ENCODE measurements around the gene MMEL1. TPM values are rescaled to one million over a fixed set of nuclear protein-coding genes. Genes with fewer than 3 reads are reported as not detected.

MMEL1 gene
- total RNA-seq, 4 donors from 2014 or later: 0.78 to 1.7 (median 0.80) TPM; not detected in 1

DNA sequence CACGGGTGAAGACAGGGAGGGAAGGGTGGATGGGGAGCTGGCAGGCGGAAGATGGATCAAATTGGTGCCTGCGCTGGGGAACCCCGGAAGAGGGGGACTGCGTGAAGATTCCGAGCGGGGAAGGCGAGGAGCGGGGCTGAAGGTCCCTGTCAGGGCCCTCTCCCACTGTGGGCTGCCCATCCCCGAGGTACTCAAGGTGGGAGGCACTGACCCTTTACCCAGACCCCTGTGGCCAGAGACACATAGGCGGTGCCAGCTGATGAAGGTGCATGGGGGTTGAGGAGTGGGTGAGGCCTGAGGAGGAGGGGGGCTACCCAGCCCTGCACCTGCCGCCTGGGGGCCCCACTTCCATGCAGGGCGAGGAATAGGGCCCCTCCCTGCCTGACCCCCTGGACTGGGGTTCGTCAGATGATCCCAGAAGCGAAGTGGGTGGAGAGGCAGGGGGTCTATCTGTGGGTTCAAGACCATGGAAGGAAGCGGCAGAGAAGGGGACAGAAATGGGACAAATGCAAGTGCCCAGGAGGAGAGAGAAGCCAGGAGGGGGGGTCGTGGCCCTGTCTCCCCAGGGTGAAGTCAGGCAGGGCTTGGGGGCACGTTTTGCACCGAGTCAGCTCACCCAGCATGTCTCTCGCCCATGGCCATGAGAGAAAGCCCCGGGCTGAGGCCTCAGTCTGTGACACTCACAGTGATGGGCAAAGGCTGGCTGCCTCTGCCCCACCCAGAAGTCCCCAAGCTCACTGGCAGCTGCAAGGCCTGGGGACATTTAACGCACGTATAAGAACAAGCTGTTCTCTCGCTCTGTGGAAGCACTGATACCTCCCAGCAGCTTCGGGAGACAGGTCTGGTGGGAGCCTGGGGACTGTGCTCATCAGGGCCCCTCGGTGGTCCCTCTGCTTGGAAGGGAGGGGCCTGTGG is 7.0 kb upstream of the MMEL1 start:
- Histone ChIP-seq H3K27ac (replicated peaks in 1 of 4) (no peak overlapping the region), H3K9me3 (peaks cover 0 to 5% (median 0%) of the 10 kb centered on the region in 4 donors), H3K36me3 (no peaks in the 10 kb centered on the region), H3K4me1 (peaks cover 17 to 44% (median 25%) of the 10 kb centered on the region in 4 donors), H3K27me3 (peaks cover 0 to 31% (median 4%) of the 10 kb centered on the region in 4 donors), H3K4me3 (no peak overlapping the region)
- TF ChIP-seq POLR2AphosphoS5 (IDR thresholded peaks at IDR 0.05) (no peak), EP300 (IDR thresholded peaks at IDR 0.05) (no peak), POLR2A (IDR thresholded peaks at IDR 0.05; ENCODE audit: low read depth) (no peak)
- TF ChIP-seq, protein P1, sequence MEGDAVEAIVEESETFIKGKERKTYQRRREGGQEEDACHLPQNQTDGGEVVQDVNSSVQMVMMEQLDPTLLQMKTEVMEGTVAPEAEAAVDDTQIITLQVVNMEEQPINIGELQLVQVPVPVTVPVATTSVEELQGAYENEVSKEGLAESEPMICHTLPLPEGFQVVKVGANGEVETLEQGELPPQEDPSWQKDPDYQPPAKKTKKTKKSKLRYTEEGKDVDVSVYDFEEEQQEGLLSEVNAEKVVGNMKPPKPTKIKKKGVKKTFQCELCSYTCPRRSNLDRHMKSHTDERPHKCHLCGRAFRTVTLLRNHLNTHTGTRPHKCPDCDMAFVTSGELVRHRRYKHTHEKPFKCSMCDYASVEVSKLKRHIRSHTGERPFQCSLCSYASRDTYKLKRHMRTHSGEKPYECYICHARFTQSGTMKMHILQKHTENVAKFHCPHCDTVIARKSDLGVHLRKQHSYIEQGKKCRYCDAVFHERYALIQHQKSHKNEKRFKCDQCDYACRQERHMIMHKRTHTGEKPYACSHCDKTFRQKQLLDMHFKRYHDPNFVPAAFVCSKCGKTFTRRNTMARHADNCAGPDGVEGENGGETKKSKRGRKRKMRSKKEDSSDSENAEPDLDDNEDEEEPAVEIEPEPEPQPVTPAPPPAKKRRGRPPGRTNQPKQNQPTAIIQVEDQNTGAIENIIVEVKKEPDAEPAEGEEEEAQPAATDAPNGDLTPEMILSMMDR (IDR thresholded peaks at IDR 0.05): no peak
- intact Hi-C loops (cut with DNase I): loop anchor here (5.0 kb wide), 1 partner anchor 228 kb away; the partner anchor contains the start of gene PEX10
- DNase-seq (ENCODE audit: extremely low spot score): no peak
- 82% methylated on average over 24 of the region's 26 CpGs for WGBS

DNA sequence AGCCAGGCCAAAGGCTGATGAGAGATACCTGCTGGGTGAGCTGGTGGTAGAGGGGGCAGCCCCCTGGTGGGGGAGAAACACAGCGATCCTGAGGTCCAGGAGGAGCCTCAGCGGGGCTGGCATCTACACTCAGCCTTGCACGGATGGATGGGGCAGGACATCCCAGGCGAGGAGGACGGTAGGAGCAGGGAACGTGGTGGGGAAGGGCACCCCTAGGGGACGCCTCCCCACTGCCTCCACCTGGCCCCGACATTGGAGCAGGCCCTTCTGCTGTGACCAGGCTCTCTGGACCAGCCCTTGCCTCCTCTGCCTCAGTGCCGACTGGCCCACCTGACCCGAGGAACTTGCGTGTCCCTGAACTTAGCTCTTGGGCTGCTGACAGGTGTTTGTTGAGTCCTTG is 6.4 kb upstream of the MMEL1 start:
- Histone ChIP-seq H3K4me3 (no peak overlapping the region), H3K4me1 (peaks cover 17 to 44% (median 25%) of the 10 kb centered on the region in 4 donors), H3K27ac (replicated peaks in 1 of 4) (no peak overlapping the region), H3K27me3 (peaks cover 0 to 35% (median 5%) of the 10 kb centered on the region in 4 donors), H3K9me3 (peaks cover 0 to 5% (median 0%) of the 10 kb centered on the region in 4 donors), H3K36me3 (no peaks in the 10 kb centered on the region)
- 54% methylated on average over 7 of the region's 11 CpGs for WGBS
- TF ChIP-seq EP300 (IDR thresholded peaks at IDR 0.05) (no peak), POLR2A (IDR thresholded peaks at IDR 0.05; ENCODE audit: low read depth) (no peak), POLR2AphosphoS5 (IDR thresholded peaks at IDR 0.05) (no peak)
- TF ChIP-seq, protein P1 (IDR thresholded peaks at IDR 0.05): no peak
- intact Hi-C loops (cut with DNase I): no loop called here
- no peak for DNase-seq (ENCODE audit: extremely low spot score)

DNA sequence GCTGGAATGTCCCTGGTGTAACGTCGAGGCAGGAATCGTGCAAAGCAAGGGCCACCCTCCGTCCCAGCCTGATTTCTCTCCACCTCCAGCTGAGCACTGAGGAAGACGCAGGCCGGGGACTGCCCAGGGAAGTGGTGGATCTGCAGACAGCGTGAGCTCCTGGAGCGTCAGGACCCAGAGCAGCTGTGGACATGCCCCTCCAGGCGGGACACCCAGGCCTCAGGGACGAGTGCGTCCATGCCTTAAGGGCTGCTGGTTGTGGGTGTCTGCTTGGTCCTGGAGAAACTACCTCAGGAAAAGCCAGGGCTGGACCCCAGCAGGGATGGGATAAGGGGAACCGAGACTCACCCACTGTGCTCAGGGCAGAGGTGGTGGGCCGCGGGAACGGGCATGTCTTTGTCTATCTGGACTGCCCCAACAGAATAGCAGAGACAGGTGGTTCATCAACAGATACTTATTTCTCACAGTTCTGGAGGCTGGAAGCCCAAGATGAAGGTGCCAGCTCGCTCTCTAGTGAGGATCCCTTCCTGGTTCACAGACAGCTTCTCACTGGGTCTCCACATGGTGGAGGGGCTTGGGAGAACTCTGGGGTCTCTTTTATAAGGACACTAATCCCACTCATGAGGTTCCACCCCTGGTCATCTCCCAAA is 5.8 kb upstream of the MMEL1 start:
- no peak overlapping the region for H3K4me3 ChIP-seq
- no peak overlapping the region for H3K27ac ChIP-seq (replicated peaks in 1 of 4)
- DNase-seq (ENCODE audit: extremely low spot score): no peak
- peaks cover 15 to 41% (median 28%) of the 10 kb centered on the region in 4 donors for H3K4me1 ChIP-seq
- H3K36me3 ChIP-seq: no peaks in the 10 kb centered on the region
- TF ChIP-seq, protein P1 (IDR thresholded peaks at IDR 0.05): no peak
- TF ChIP-seq EP300 (IDR thresholded peaks at IDR 0.05) (no peak), POLR2A (IDR thresholded peaks at IDR 0.05; ENCODE audit: low read depth) (no peak), POLR2AphosphoS5 (IDR thresholded peaks at IDR 0.05) (no peak)
- WGBS: 89% methylated on average over 14 of the region's 16 CpGs
- H3K9me3 ChIP-seq: peaks cover 0 to 5% (median 0%) of the 10 kb centered on the region in 4 donors
- intact Hi-C loops (cut with DNase I): no loop called here
- H3K27me3 ChIP-seq: peaks cover 0 to 41% (median 8%) of the 10 kb centered on the region in 4 donors

DNA sequence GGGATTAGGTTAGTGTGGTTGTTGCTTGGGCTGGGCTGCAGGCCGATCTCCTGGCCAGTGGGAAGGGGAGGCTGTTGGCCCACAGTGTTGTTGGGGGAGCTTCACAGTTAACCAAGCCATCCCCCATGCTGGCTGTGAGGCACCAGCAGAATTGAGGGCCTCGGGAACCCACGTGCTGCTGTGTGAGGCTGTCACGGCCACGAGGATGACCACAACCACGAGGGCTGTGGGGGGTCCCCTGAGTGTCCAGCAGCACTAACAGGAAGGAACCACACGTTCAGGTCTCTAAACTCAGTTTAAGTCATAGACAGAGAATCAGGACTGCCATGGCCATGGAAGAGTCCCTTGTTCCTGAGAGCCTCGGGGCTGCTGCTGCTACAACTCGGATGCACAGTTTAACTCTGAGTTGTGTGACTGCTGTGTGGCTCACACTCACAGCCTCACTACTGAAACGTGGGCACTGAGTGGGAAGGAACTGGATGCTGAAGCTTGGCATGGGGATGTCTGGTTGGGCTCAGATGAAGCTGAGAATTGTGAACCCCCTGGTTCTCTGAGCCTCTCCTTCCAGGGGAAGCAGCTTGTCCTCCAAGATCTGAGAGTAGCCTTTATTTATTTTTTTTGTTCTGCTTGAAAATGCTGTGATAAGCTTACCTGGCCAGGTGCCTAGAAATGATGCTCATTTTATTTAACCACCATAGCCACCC is 4.8 kb upstream of the MMEL1 start:
- no peak overlapping the region for H3K27ac ChIP-seq (replicated peaks in 1 of 4)
- 59% methylated on average over 4 of the region's 10 CpGs for WGBS
- no peak overlapping the region for H3K4me3 ChIP-seq
- H3K9me3 ChIP-seq: peaks cover 0 to 5% (median 0%) of the 10 kb centered on the region in 4 donors
- H3K27me3 ChIP-seq: peaks cover 0 to 51% (median 17%) of the 10 kb centered on the region in 4 donors
- H3K4me1 ChIP-seq: peaks cover 11 to 31% (median 25%) of the 10 kb centered on the region in 4 donors
- intact Hi-C loops (cut with DNase I): no loop called here
- DNase-seq (ENCODE audit: extremely low spot score): no peak
- TF ChIP-seq POLR2A (IDR thresholded peaks at IDR 0.05; ENCODE audit: low read depth) (no peak), POLR2AphosphoS5 (IDR thresholded peaks at IDR 0.05) (no peak), EP300 (IDR thresholded peaks at IDR 0.05) (no peak)
- TF ChIP-seq, protein P1 (IDR thresholded peaks at IDR 0.05): no peak
- no peaks in the 10 kb centered on the region for H3K36me3 ChIP-seq
